Stimulated activated naive B cell treated with anti-CD40 and anti-IgM and Interleukin-4, amounts not matched to agents 10 μg/mL and 1 μg/mL and 100 μg/mL, for 72 hours (primary cell): ENCODE results near the gene KLF15.

Experiments
- ATAC-seq, 2 donors: fragments of 150-1000 bp; cut with Tn5 transposase; replicated peaks; 2 replicates each; pipeline ENCODE4 v1.10.0; 2021; ENCODE audit warnings: moderate library complexity in 1 of 2
- DNase-seq: peaks from one replicate; pipeline ENCODE4 v3.0.0; 2021
- H3K27ac Mint-ChIP-seq: one replicate; pipeline ENCODE4 v1.8.0; 2022; ENCODE audit warnings: mild to moderate bottlenecking, mixed read lengths
- H3K27me3 Mint-ChIP-seq, 2 donors: one replicate each; pipeline ENCODE4 v1.8.0; 2022; ENCODE audit warnings: mixed read lengths in 2 of 2
- H3K36me3 Mint-ChIP-seq, 2 donors: one replicate each; pipeline ENCODE4 v1.8.0; 2022; ENCODE audit warnings: mixed read lengths in 2 of 2, mild to moderate bottlenecking in 1 of 2
- H3K4me1 Mint-ChIP-seq, 2 donors: one replicate each; pipeline ENCODE4 v1.8.0; 2022; ENCODE audit warnings: mixed read lengths in 2 of 2, mild to moderate bottlenecking in 1 of 2
- H3K4me3 Mint-ChIP-seq, 2 donors: one replicate each; pipeline ENCODE4 v1.8.0; 2022; ENCODE audit warnings: mild to moderate bottlenecking in 2 of 2, mixed read lengths in 2 of 2, moderate library complexity in 1 of 2
- H3K9me3 Mint-ChIP-seq, 2 donors: one replicate each; pipeline ENCODE4 v1.8.0; 2022; ENCODE audit warnings: mixed read lengths in 2 of 2, mild to moderate bottlenecking in 1 of 2

Gene KLF15

GRCh38 chr3:126293370-126294082 lies 63.7 kb downstream of the KLF15 start:
- no peak overlapping the region for H3K27ac Mint-ChIP-seq
- H3K4me1 Mint-ChIP-seq = no peaks in the 10 kb centered on the region
- H3K27me3 Mint-ChIP-seq = peaks cover 19% of the 10 kb centered on the region in 2 donors
- DNase-seq = no peak
- peaks cover 0 to 2% of the 10 kb centered on the region in 2 donors for H3K9me3 Mint-ChIP-seq
- ATAC-seq = no peak
- no peak overlapping the region for H3K4me3 Mint-ChIP-seq
- no peaks in the 10 kb centered on the region for H3K36me3 Mint-ChIP-seq
